H1 (cell line): ENCODE data around the gene ENO2. TPM values are rescaled to one million over a fixed set of nuclear protein-coding genes. Genes with fewer than 3 reads are reported as not detected.

Experiments used
- BACH1 ChIP-seq: IDR thresholded peaks from 2 replicates; pipeline ENCODE4 v1.6.1; 2012; ENCODE audit warnings: low read length, improper control_type of control experiment
- BCL11A ChIP-seq, 2 experiments: IDR thresholded peaks; one replicate each; pipeline ENCODE4 v1.6.1; 2011; ENCODE audit warnings: low read depth in 2 of 2, low read length in 2 of 2, mild to moderate bottlenecking in 2 of 2
- CBX8 ChIP-seq: fragments of 300-800, 300-1000 bp; sonication (generic); IDR thresholded peaks from 2 replicates; pipeline ENCODE4 v1.7.1; 2016; ENCODE audit warnings: low read depth, low read length, borderline replicate concordance
- CREB1 ChIP-seq: IDR thresholded peaks from 2 replicates; pipeline ENCODE4 v1.6.1; 2012; ENCODE audit warnings: inconsistent platforms
- CTBP2 ChIP-seq: IDR thresholded peaks from 2 replicates; pipeline ENCODE4 v1.7.0; 2011; ENCODE audit warnings: borderline replicate concordance, mild to moderate bottlenecking, moderate library complexity, mixed read lengths, low read length; ENCODE audit not compliant: insufficient read depth, insufficient read length
- EGR1 ChIP-seq: IDR thresholded peaks from 2 replicates; pipeline ENCODE4 v1.6.1; 2011; ENCODE audit warnings: low read depth, low read length, borderline replicate concordance
- EP300 ChIP-seq, 2 experiments: IDR thresholded peaks; 1 replicate in 1 of 2; 2 replicates in 1 of 2; pipeline ENCODE4 v1.6.1; 2011 to 2012; ENCODE audit warnings: low read depth in 2 of 2, low read length in 2 of 2, mild to moderate bottlenecking in 2 of 2, borderline replicate concordance in 1 of 2, inconsistent platforms in 1 of 2, moderate library complexity in 1 of 2
- HDAC6 ChIP-seq: IDR thresholded peaks from one replicate; pipeline ENCODE4 v1.7.1; 2012; ENCODE audit warnings: low read depth, mild to moderate bottlenecking, inconsistent platforms, low read length, moderate library complexity
- KDM1A ChIP-seq: fragments of 200-600, 300-600 bp; sonication (generic); IDR thresholded peaks from 2 replicates; pipeline ENCODE4 v1.7.1; 2016; ENCODE audit warnings: mild to moderate bottlenecking, low read length, borderline replicate concordance
- MAFK ChIP-seq: IDR thresholded peaks from 2 replicates; pipeline ENCODE4 v1.6.1; 2012; ENCODE audit warnings: low read depth, mild to moderate bottlenecking, improper control_type of control experiment, low read length
- RBBP5 ChIP-seq: IDR thresholded peaks from 2 replicates; pipeline ENCODE4 v1.7.1; 2012; ENCODE audit warnings: low read depth, mild to moderate bottlenecking, inconsistent platforms, low read length, moderate library complexity, borderline replicate concordance
- SIN3A ChIP-seq, 2 experiments: IDR thresholded peaks in 1 of 2; conservative IDR thresholded peaks in 1 of 2; 2 replicates each; pipeline ENCODE4 v1.6.1; 2011 to 2012; ENCODE audit warnings: low read length in 2 of 2, improper control_type of control experiment in 1 of 2, low read depth in 1 of 2, mild to moderate bottlenecking in 1 of 2
- SIX5 ChIP-seq: IDR thresholded peaks from 2 replicates; pipeline ENCODE4 v1.6.1; 2011; ENCODE audit warnings: mild to moderate bottlenecking, low read depth, low read length
- SP1 ChIP-seq: IDR thresholded peaks from 2 replicates; pipeline ENCODE4 v1.6.1; 2011; ENCODE audit warnings: low read depth, low read length
- SP2 ChIP-seq: IDR thresholded peaks from 2 replicates; pipeline ENCODE4 v1.6.1; 2012; ENCODE audit warnings: mild to moderate bottlenecking, low read length, inconsistent platforms
- SRF ChIP-seq: IDR thresholded peaks from 2 replicates; pipeline ENCODE4 v1.6.1; 2011; ENCODE audit warnings: mild to moderate bottlenecking, low read depth, low read length, moderate library complexity
- ZNF274 ChIP-seq: IDR thresholded peaks from 2 replicates; pipeline ENCODE4 v1.7.0; 2012; ENCODE audit warnings: low read length, borderline replicate concordance; ENCODE audit errors: extremely low read depth
- polyA plus RNA-seq, 7 experiments: library from polyadenylated mRNA; depleted of rRNA in 3 of 7; stranded (reverse) in 5 of 7; unstranded in 2 of 7; fragments of >200 nt in 5 of 7; fragments of 200-250 nt in 2 of 7; gene quantifications; 1 replicate in 5 of 7; 2 replicates in 1 of 7; 4 replicates in 1 of 7; pipeline versions ENCODE4 v1.2.1 to v1.2.3, GENCODE V29; 2011 to 2013; ENCODE audit warnings: missing spikeins in 2 of 7, mixed read lengths in 2 of 7
- total RNA-seq: library from RNA; stranded (reverse); fragmentation: NEBNext Ultra II Directional; extraction: Animal tissue kit (Norgen Biotek cat#: 25700); gene quantifications from 2 replicates; pipeline ENCODE4 v1.2.1, GENCODE V29; 2021
- TF ChIP-seq, protein P1 (sequence below): IDR thresholded peaks from 2 replicates; pipeline ENCODE4 v1.6.1; 2012; ENCODE audit warnings: inconsistent platforms
- TF ChIP-seq, protein P2 (sequence below): IDR thresholded peaks from 2 replicates; pipeline ENCODE4 v1.6.1; 2011; ENCODE audit warnings: low read depth, mild to moderate bottlenecking, low read length; ENCODE audit not compliant: insufficient read depth

Gene ENO2
- total and polyA plus RNA-seq, 2 of the 8 experiments (the other 6 are each of a cell fraction or from before 2014, with no cell fraction given), result 92.4 to 102 TPM

DNA sequence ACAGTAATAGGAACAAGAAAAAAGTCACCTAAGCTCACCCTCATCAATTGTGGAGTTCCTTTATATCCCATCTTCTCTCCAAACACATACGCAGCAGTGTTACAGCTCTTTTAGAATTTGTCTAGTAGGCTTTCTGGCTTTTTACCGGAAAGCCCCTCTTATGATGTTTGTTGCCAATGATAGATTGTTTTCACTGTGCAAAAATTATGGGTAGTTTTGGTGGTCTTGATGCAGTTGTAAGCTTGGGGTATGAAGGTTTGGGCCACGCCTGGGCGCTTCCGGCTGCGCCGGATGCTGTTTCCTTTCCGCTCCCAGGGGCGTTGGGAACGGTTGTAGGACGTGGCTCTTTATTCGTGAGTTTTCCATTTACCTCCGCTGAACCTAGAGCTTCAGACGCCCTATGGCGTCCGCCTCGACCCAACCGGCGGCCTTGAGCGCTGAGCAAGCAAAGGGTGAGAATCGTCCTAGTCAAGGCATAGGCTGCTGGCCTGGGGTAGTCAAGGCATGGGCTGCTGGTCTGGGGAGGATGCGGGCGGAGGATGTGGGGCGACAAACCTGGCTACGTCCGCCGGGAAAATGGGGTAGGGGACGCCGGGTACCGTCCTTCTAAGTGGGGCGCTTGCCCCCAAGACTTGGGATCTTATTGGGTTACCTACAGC, 29.5 kb downstream of the ENO2 start, which contains the start of the genes C12orf57 and RNU7-1 (continued):
- peak; percentile 89 for TF ChIP-seq SP1
- no peak; a peak in 1 of 3 replicates for TF ChIP-seq EP300 (IDR thresholded peaks at IDR 0.05; ENCODE audit: borderline replicate concordance in 1 of 2, low read depth in 2 of 2, low read length in 2 of 2)
- no peak for TF ChIP-seq BACH1
- TF ChIP-seq CTBP2, result no peak
- no peak; the same call in 1 of the 2 replicates for TF ChIP-seq SRF
- TF ChIP-seq, protein P1, sequence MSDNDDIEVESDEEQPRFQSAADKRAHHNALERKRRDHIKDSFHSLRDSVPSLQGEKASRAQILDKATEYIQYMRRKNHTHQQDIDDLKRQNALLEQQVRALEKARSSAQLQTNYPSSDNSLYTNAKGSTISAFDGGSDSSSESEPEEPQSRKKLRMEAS, result no peak; the same call in 1 of the 2 replicates
- no peak for TF ChIP-seq SP2
- TF ChIP-seq CREB1, result 0 out of 2 replicates have a peak, but pooled peaks have one; percentile 13
- peak in 1 of 2 experiments; percentile 91; a peak in 1 of 4 replicates for TF ChIP-seq SIN3A (conservative IDR thresholded peaks at IDR 0.05 in 1 of 2, IDR thresholded peaks at IDR 0.05 in 1 of 2; ENCODE audit: low read depth in 1 of 2, low read length in 2 of 2)
- no peak for TF ChIP-seq CBX8
- TF ChIP-seq ZNF274, result no peak
- TF ChIP-seq SIX5, result no peak
- no peak for TF ChIP-seq BCL11A (IDR thresholded peaks at IDR 0.05; ENCODE audit: low read depth in 2 of 2, low read length in 2 of 2)
- no peak for TF ChIP-seq HDAC6
- no peak; the same call in 1 of the 2 replicates for TF ChIP-seq RBBP5
- no peak for TF ChIP-seq KDM1A
- peak; percentile 76; the same call in 1 of the 2 replicates for TF ChIP-seq EGR1
- peak; percentile 57; the same call in 1 of the 2 replicates for TF ChIP-seq MAFK
- TF ChIP-seq, protein P2, sequence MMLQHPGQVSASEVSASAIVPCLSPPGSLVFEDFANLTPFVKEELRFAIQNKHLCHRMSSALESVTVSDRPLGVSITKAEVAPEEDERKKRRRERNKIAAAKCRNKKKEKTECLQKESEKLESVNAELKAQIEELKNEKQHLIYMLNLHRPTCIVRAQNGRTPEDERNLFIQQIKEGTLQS, result no peak
